ENCODE measurements around the gene CACNG3.
"Not testable (repeated sequence)": the region's sequence is repeated elsewhere in the genome, so short reads cannot be mapped to it uniquely, and the experiment has no call there.

CACNG3 gene

DNA sequence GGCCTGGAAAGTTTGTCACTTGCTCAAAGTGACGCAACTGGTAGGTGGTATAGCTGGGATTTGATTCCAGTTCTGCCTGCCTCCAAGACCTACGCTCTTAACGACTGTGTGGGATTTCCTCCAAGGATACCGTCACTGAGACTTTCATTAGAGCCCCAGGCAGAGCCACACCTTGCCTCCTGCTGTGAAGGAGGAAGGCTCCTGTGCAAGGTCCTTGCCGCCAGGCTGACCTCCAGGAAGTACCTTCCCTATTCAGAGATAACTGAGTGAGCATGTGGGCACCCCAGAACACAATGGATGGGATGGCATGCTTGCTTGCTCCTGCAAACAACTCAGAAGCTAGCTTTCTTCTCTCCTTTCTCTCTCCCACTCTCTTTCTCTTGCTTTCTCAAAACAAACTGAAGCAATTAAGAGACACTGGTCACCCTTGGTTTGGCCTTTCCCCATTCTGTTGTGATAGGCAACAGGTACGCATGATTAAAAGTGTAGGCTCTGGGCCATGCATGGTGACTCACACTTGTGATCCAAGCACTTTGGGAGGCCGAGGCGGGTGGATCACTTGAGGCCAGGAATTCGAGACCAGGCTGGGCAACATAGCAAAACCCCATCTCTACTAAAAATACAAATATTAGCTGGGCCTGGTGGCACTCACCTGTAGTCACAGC, 30.7 kb downstream of the CACNG3 start:
- no peak for DNase-seq (ENCODE audit: low read depth, low spot score)
- Histone ChIP-seq H3K4me3 (no peak overlapping the region), H3K27ac (no peak overlapping the region), H3K36me3 (ENCODE audit: insufficient read depth, low read length) (no peaks in the 10 kb centered on the region), H3K9ac (ENCODE audit: insufficient read length) (no peak overlapping the region), H3K9me3 (ENCODE audit: low read depth, low read length) (no peaks in the 10 kb centered on the region)
- no peak for TF ChIP-seq FOXP2 (optimal IDR thresholded peaks at IDR 0.05; ENCODE audit: control extremely low read depth, extremely low read length, insufficient read depth)
- no peak for TF ChIP-seq EZH2 (IDR thresholded peaks at IDR 0.05)
- TF ChIP-seq POLR2AphosphoS5 (IDR thresholded peaks at IDR 0.05; ENCODE audit: borderline replicate concordance, low read depth, low read length): no peak

GRCh38 chr16:24288516-24288915, 32.4 kb downstream of the CACNG3 start:
- Histone ChIP-seq H3K9ac (ENCODE audit: insufficient read length) (no peak overlapping the region), H3K4me3 (no peak overlapping the region), H3K9me3 (ENCODE audit: low read depth, low read length) (no peaks in the 10 kb centered on the region), H3K36me3 (ENCODE audit: insufficient read depth, low read length) (no peaks in the 10 kb centered on the region), H3K27ac (no peak overlapping the region)
- TF ChIP-seq POLR2AphosphoS5 (IDR thresholded peaks at IDR 0.05; ENCODE audit: borderline replicate concordance, low read depth, low read length) (no peak), FOXP2 (optimal IDR thresholded peaks at IDR 0.05; ENCODE audit: control extremely low read depth, extremely low read length, insufficient read depth) (no peak), EZH2 (IDR thresholded peaks at IDR 0.05) (no peak)
- no peak for DNase-seq (ENCODE audit: low read depth, low spot score)

DNA sequence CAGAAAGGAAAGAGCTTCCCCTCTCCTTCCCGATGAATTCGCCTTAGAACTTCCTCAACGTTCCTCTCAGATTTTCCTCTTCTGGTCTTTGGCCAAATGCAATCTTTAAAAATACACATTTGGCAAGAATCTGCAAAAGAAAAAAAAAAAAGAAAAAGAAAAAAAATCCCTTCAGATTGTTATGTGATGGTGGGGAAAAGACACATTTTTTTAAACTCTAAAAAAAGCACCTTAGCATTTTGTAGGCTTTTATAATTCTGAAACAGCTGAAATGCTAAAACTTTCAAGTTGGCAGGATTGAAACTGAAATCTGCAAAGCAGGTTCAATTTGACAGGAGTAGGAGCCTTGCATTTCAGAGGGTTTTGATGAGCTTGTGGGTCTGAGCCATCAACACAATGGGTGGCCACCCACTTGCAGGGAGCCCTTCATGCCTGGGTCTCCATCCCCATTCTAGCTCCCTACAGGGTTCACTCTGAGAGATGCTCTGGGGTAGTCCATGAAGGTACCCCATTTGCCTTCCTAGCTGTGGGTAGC, 33.1 kb downstream of the CACNG3 start:
- H3K4me3 ChIP-seq: no peak overlapping the region

DNA sequence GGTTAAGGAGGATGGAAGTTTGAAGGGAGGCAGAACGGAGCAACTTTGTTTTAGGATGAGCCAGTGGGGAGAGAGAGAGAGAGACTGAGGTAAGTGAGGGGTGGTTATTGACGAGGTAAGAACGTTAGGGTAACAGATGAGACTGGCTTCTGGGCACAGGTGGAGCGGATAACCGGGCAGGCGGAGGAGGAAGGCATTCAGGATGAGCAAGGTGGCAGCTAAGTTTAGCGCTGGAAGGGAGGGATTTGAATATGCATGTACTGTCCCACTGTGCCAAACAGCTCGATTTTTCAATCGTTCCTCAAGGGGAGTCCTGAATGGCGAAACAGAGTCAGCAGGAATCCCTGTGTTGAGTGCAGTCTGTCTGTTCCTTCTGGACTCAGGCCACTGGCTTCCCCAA, 35.8 kb downstream of the CACNG3 start:
- Histone ChIP-seq H3K4me3 (no peak overlapping the region), H3K9ac (ENCODE audit: insufficient read length) (no peak overlapping the region), H3K9me3 (ENCODE audit: low read depth, low read length) (no peaks in the 10 kb centered on the region), H3K27ac (no peak overlapping the region), H3K36me3 (ENCODE audit: insufficient read depth, low read length) (no peaks in the 10 kb centered on the region)
- no peak for TF ChIP-seq EZH2 (IDR thresholded peaks at IDR 0.05)
- TF ChIP-seq FOXP2 (optimal IDR thresholded peaks at IDR 0.05; ENCODE audit: control extremely low read depth, extremely low read length, insufficient read depth): no peak
- TF ChIP-seq POLR2AphosphoS5 (IDR thresholded peaks at IDR 0.05; ENCODE audit: borderline replicate concordance, low read depth, low read length): no peak
- no peak for DNase-seq (ENCODE audit: low read depth, low spot score)

More for the DNA sequence above, 33.1 kb downstream of the CACNG3 start:
- H3K9ac ChIP-seq (ENCODE audit: insufficient read length): no peak overlapping the region
- no peak for DNase-seq (ENCODE audit: low read depth, low spot score)
- no peak for TF ChIP-seq EZH2 (IDR thresholded peaks at IDR 0.05)
- TF ChIP-seq FOXP2 (optimal IDR thresholded peaks at IDR 0.05; ENCODE audit: control extremely low read depth, extremely low read length, insufficient read depth): no peak
- no peak for TF ChIP-seq POLR2AphosphoS5 (IDR thresholded peaks at IDR 0.05; ENCODE audit: borderline replicate concordance, low read depth, low read length)
- no peaks in the 10 kb centered on the region for H3K36me3 ChIP-seq (ENCODE audit: insufficient read depth, low read length)
- no peak overlapping the region for H3K27ac ChIP-seq
- H3K9me3 ChIP-seq (ENCODE audit: low read depth, low read length): no peaks in the 10 kb centered on the region

DNA sequence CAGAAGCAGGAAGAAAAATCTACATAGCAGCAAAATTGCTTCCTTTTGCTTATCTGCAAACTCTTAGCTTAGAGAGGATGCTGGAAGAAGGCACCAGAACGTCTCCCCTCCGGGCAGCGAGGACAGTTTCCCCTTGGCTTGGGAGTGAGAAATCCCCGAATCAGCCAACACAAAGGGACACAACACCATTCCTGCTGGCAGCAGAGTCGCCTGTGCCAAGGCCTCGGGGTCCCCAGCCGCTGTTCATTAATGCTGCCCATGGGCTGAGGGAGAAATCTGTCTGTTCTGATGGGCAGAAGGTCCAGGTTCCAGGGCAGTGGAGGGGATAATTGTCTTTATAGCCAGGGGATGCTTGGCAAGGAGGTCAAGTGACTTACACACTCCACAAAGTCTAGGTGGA, 38.0 kb downstream of the CACNG3 start:
- no peaks in the 10 kb centered on the region for H3K9me3 ChIP-seq (ENCODE audit: low read depth, low read length)
- no peaks in the 10 kb centered on the region for H3K36me3 ChIP-seq (ENCODE audit: insufficient read depth, low read length)
- no peak overlapping the region for H3K9ac ChIP-seq (ENCODE audit: insufficient read length)
- no peak overlapping the region for H3K27ac ChIP-seq
- no peak overlapping the region for H3K4me3 ChIP-seq
- no peak for DNase-seq (ENCODE audit: low read depth, low spot score)
- TF ChIP-seq FOXP2 (optimal IDR thresholded peaks at IDR 0.05; ENCODE audit: control extremely low read depth, extremely low read length, insufficient read depth) (no peak), POLR2AphosphoS5 (IDR thresholded peaks at IDR 0.05; ENCODE audit: borderline replicate concordance, low read depth, low read length) (no peak), EZH2 (IDR thresholded peaks at IDR 0.05) (no peak)

DNA sequence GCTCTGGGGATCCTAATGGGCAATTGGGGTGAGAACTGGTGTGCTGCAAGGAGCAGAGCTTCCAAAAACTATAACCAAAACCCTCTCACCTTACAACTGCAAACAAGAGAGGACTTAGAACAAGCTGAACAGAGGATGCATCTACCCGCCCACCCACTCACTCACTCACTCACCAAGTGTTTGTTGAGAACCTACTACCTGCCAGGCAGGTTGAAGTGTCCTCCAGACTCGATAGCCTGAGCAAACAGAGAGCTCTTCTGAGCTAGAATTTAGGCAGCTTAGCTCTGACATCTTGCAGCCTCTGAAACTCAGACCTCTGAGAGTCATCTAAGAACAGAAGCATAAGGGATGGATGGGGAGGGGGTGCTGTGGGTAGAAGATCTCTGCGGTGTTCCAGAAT, 41.2 kb downstream of the CACNG3 start:
- TF ChIP-seq FOXP2 (optimal IDR thresholded peaks at IDR 0.05; ENCODE audit: control extremely low read depth, extremely low read length, insufficient read depth): no peak
- no peak for TF ChIP-seq POLR2AphosphoS5 (IDR thresholded peaks at IDR 0.05; ENCODE audit: borderline replicate concordance, low read depth, low read length)
- TF ChIP-seq EZH2 (IDR thresholded peaks at IDR 0.05): no peak
- no peaks in the 10 kb centered on the region for H3K36me3 ChIP-seq (ENCODE audit: insufficient read depth, low read length)
- no peak for DNase-seq (ENCODE audit: low read depth, low spot score)
- no peak overlapping the region for H3K4me3 ChIP-seq
- H3K9me3 ChIP-seq (ENCODE audit: low read depth, low read length): no peaks in the 10 kb centered on the region
- H3K27ac ChIP-seq: no peak overlapping the region
- H3K9ac ChIP-seq (ENCODE audit: insufficient read length): no peak overlapping the region

DNA sequence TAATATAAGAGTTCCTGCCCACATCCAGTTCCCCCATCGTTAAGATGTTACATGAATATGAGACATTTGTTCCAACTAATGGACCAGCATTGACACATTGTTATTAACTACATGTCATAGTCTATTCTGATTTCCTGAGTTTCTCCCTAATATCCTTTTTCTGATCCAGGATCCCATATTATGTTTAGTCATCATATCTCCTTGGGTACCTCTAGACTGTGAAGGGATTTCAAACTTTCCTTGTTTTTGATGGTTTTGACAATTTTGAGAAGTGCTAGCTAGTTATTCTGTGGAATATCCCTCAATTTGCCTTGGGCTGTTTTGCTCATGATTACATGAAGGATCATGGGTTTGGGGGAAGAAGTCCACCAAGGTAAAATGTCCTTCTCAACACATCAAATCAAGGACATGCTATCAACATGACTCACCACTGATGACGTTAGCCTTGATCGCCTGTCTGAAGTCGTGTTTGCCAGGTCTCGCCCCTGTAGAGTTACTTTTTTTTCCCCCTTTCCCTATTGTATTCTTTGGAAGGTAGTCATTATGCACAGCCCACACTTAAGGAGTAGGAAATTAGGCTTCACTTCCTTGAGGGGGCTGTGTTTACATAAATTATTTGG, 42.5 kb downstream of the CACNG3 start:
- Histone ChIP-seq H3K36me3 (ENCODE audit: insufficient read depth, low read length) (no peaks in the 10 kb centered on the region), H3K9me3 (ENCODE audit: low read depth, low read length) (no peaks in the 10 kb centered on the region), H3K9ac (ENCODE audit: insufficient read length) (no peak overlapping the region), H3K4me3 (no peak overlapping the region), H3K27ac (no peak overlapping the region)
- TF ChIP-seq EZH2 (IDR thresholded peaks at IDR 0.05) (no peak), FOXP2 (optimal IDR thresholded peaks at IDR 0.05; ENCODE audit: control extremely low read depth, extremely low read length, insufficient read depth) (no peak), POLR2AphosphoS5 (IDR thresholded peaks at IDR 0.05; ENCODE audit: borderline replicate concordance, low read depth, low read length) (no peak)
- DNase-seq (ENCODE audit: low read depth, low spot score): no peak

DNA sequence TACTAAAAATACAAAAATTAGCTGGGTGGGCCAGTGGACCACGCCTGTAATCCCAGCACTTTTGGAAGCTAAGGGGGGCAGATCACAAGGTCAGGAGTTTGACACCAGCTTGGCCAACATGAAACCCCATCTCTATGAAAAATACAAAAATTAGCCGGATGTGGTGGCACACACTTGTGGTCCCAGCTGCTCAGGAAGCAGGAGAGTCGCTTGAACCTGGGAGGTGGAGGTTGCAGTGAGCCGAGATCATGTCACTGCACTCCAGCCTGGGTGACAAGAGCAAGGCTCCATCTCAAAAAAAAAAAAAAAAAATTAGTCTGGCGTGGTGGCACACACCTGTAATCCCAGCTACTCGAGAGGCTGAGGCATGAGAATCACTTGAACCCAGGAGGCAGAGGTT, 44.6 kb downstream of the CACNG3 start:
- not testable (repeated sequence) for H3K9me3 ChIP-seq (ENCODE audit: low read depth, low read length); H3K4me3 ChIP-seq; DNase-seq (ENCODE audit: low read depth, low spot score); H3K9ac ChIP-seq (ENCODE audit: insufficient read length); H3K36me3 ChIP-seq (ENCODE audit: insufficient read depth, low read length); H3K27ac ChIP-seq
